IPS-NIHi11 (cell line): Measurements from ENCODE around the gene MEIS2.
"Not testable (repeated sequence)": the region's sequence is repeated elsewhere in the genome, so short reads cannot be mapped to it uniquely, and the experiment has no call there.

Experiments used
- DNase-seq: peaks from one replicate; pipeline ENCODE4 v3.0.0; 2012; ENCODE audit warnings: mixed read lengths, low spot score

MEIS2 gene

DNA sequence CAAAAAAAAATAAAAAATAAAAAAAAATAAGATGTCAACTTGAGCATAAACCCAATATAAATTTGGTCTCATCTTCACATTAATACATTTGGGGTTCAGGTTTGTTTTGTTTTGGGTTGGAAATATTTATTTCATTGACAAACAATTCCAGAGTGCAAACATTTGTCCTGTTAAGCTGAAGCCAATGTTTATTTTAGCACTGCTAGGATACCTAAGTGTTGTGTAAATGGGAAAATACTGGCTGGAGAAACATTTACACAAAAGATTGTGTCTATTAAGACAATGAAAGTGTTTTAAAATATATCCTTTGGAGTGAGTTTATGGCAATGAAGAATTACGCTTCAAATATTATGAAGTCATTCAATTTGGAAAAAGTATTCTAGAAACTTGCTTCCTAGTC lies 91.1 kb downstream of the MEIS2 start:
- no peak for DNase-seq

DNA sequence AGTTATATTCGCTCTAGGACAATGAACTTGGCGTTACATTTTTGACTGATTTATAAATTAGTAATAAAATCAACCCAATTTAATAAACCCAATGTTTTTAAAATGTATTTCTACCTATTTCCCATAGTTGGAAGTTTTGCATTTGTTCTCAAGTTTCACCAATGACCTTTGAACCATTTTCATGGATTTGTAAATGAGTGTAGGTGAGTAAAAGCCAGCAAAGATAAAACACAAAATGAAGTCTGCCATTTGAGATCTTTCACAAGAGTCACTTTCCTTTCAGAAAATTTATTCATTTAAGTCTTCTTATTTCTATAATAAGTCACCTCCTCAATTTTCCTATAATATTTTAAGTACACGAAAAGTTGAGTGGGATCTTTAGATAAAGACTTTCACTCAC lies 92.1 kb downstream of the MEIS2 start:
- no peak for DNase-seq

DNA sequence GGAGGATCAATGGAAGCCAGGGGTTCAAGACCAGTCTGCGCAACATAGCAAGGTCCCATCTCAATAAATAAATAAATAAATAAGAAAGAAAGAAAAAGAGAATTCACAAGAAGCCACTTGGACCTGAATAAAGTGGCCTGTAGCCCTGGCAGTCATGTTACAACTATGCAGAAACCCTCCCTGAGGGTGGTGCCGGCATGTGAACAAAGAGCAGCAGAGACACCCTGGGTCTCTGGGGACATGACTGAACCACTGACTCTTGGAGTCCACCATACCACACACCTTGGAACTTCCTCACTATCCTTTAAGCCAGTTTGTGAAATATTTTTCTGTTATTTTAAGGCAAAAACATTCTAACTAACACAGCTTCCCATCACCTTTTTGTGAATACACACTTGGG lies 93.0 kb downstream of the MEIS2 start:
- no peak for DNase-seq

DNA sequence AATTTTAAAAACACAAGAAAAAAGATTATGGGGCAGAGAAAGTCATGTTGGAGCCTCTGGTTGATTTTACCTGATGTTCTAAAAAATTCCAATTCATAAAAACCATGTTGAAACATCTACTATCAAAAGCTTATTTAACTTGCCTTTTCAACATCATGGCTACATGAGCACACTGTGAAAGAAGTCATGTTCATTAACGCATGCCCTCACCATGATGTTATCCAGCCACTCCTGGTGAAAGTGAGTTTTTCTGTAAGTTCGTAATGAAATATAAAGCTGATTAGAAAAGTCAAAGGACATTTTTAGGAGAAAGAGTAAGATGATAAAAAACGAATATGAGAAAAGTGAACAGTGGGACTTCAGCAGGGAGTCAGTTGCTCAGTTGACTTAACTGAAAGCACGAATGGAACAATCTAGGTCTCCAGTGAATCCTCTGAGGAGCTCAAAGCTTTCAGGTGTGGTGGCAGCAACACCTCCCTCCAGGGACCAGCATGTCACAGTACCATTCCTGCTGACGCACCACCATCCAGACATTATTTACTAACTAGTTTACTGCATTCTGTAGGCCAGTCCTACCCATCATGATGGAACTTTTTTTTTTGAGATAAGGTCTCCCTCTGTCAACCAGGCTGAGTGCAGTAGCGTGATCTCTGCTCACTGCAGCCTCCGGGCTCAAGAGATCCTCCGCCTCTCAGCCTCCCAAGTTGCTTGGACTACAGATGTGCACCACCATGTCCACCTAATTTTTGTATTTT lies 95.2 kb downstream of the MEIS2 start:
- no peak for DNase-seq

DNA sequence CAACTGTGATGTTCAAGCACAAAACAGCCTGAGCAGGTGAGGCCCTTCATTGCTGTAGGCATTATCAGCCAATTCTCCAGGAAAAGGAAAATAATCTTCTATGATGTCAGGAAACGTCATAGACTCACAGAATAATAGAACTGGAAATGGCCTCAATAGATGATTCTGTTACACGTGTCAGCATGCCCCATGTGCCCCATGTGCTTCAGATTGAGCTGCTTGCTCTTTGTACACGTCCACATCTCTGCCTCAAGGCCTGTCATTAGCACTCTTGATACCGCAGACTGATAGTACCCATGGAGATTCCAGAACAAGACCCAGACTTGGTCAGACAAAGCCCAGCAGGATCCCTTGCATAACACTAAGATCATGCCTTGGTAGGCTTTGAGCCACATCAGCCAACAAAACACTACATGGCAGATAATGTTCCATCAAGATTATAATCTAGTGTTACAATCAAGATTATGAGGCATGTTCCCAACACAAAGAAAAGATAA lies 95.9 kb downstream of the MEIS2 start:
- no peak for DNase-seq

DNA sequence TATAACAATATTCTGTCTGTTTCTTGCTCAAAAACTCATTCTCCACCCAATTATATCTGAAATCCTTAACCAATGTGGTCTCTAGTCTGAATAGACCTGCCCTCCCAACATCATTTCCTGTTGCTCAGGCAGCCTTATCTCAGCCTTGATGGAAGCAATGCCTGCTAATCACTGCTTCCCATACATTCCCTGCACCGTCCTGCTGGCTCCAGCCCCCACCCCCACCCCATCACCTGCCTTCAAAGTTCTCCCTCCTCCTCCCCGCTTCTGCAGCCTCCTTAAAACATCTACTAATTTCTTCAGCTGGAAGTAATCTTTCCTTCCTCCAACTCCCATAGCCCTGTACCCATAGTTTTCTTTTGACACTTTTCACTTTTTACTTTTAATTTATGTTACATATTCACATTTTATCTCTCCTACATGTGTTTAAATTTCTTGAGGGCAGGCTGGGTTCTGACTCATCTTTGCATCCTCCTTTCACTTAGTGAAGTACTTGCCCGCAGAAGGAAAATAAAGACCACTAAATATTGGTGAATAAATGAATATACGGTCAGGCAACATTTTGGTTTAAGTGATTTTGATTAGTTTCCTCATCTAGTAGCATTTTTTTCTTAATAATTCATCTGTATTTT lies 98.2 kb downstream of the MEIS2 start:
- DNase-seq, result peak; percentile 27

DNA sequence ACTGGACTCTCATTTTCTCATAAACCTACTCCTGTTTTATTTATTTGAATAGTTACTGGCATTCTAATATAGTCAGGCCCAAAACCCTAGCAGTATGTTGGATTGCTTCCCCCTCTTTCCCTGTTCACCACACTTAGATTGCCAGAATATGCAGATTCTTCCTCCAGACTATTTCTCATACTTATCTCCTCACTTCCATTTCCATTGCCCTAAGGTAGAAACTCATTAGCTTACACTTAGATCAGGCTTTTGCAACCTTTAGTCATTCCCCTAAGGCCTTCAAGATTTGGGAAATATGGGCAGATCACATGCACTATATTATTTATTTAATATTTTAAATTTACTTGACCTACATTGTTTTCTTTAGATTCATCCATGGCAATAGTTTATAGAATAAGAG lies 98.9 kb downstream of the MEIS2 start:
- no peak for DNase-seq

DNA sequence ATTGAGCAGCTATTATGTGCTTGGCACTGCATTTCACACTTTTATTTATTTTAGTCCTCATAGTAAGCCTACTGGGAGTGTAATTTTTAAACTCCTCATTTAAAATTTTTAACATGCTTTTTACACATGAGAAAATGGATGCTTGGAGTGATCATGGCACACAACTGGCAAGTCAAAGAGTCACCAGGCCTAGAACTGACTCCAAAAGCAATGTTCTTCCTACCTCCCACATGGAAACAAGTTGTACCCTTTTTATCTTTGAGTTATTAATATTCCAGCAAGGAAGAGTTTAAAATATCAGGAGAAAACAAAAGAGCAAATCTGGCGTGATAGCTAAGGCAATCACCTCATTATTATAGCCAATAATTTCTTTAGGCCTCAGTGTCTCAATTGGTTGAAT lies 100.6 kb downstream of the MEIS2 start:
- no peak for DNase-seq

DNA sequence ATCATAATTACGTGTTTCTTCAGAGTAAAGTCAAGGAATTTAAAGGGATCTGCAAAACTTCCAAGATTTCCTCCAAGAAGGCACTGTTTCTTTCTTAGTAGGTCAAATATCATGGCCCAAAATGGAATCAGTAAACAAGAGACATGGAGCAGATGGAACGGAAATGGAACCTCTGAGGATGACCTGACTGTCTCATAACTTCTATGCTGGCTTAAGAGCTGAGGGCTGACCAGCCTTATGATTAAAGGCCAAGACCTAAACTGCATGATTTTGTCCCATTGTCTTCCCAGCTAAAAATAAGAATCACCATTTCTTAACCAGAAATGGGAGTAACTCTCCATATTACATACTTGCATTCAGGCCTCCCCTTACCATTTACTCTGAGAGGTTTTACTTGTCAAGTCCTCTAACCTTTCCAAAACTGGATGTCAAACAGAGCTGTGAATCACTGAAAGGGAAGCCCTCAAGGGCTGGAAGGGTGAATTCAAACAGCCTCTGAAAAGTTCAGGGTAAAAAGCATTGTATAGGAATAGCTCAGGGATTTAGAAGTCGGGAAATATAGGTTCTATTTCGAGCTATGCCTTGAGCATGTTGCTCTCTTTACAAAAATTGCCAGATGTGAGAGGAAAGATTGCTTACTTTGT lies 103.7 kb downstream of the MEIS2 start:
- no peak for DNase-seq

DNA sequence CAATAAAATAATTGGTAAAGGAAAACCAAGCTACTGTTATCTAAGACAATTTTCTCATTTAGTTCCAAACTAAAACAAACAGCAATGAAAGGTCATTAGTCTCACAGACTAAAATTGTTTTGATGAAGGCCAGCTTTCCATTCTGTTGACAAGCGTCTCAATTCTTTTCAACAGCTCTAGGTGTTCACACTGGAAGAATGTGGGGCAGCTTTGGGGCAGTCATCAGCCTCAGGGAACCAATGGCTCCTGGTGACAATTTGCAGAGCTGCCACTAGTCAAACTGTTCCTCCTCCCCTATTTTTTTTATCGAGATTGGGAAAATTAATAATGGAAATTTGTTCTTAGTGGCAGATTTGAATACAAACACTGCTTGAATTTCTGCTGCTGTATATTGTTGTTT lies 104.2 kb downstream of the MEIS2 start:
- no peak for DNase-seq

DNA sequence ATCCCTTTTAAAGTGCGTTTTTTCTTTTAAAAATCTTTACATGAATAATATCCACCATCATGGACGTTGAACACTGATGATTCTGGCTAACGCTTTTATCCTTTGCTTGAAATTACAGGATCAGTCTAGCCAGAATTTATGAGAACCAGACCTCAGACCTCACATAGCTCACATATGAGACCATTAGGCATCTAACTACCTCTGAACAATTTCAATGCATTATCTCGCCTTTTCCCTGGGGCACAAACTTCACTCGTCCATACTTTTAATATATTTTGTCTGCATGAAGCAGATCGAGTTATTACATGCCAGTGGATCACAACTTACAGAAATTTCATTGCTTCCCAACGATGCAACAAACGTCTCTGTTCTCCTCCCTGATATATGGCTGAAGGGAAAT lies 105.6 kb downstream of the MEIS2 start:
- no peak for DNase-seq

DNA sequence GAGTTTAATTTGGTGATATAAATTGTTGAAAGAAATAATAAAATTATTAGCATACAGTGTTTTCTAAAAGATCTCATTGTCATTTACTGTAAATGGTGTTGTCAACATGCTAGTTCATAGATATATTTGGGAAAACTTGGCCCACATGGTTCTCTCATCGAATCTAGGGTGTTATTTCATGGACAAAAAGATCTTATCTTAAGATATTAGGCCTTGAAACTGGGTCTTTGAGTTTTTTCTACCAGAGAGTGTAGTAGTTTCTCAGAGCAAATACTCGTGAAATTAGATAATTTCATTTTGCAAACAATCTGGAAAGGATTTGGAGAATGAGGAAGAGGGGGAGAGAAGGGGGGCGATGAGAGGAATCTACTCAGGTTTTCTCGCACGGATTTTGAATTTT lies 107.9 kb downstream of the MEIS2 start:
- no peak for DNase-seq

DNA sequence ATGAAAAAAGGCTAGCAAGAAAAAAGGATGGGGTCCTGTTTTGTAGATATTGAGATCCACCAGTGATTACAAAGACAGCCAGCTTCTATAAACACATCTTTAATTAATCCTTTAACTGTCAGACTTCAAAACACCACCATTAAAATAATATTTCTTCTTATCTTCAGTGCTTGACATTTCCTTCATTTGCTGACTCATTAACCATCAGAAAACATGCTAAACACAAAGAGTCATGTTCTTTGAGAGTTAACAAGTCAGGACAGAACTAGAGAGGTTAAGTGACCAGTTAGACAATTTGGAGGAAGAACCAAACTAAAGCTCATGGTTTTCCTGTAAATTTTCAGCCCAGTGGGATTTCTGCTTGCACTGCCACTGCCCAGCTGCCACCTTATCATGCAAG lies 111.4 kb downstream of the MEIS2 start:
- no peak for DNase-seq

DNA sequence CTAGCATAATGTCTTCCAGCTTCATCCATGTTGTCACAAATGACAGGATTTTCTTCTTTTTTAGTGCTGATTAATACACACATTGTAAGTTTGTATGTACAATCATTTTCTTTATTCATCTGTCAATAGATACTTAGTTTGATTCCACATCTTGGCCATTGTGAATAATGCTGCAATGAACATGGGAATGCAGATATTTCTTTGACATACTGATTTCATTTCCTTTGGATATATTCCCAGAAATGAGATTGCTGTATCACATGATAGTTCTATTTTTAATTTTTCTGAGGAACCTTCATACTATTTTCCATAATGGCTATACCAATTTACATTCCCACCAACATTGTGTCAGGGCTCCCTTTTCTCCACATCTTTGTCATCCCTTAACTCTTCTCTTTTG lies 117.9 kb downstream of the MEIS2 start:
- no peak for DNase-seq

DNA sequence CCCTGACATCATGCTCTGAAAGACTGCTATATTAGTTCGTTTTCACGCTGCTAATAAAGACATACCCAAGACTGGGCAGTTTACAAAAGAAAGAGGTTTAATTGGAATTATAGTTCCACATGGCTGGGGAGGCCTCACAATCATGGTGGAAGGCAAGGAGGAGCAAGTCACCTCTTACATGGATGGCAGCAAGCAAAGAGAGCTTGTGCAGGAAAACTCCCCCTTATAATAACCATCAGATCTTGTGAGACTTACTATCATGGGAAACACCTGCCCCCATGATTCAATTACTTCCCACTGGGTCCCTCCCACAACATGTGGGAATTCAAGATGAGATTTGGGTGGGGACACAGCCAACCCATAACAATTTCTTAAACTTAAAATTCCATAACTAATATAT lies 120.1 kb downstream of the MEIS2 start:
- not testable (repeated sequence) for DNase-seq

DNA sequence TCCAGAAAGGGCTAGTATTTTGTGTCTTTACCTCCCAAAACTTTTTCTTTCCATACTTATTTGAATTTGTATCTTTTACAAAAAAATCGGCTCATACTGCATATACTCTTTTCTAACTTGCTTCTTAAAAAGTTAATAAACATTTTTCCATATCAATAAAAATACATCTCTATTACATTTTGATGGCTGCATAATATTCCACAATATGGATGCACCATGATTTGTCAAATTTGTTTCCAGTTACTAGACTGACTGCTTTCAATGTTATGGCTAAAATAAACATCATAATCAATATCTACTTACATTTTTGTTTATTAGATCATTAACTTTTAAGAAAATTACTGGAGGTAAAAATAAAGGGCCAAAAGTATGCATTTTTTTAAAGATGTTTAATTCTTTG lies 121.7 kb downstream of the MEIS2 start:
- no peak for DNase-seq

DNA sequence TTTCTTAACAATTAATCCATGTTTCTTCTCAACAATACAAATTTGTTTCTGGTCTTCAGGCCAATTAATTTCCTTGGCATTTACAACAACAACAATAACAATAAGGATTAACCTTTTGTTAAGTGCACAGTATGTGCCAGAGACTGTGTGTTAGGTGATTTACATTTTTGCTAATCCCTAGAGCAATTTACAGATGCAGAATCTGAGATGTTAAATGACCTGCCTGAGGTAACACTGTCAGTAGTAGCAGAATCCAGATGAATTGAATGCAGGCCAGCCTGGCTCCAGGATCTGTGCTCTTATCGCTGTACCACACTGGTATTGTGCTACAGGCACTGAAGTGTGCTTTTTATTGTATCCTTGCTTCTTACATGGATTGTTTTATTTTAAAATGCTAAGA lies 122.2 kb downstream of the MEIS2 start:
- DNase-seq, result no peak

DNA sequence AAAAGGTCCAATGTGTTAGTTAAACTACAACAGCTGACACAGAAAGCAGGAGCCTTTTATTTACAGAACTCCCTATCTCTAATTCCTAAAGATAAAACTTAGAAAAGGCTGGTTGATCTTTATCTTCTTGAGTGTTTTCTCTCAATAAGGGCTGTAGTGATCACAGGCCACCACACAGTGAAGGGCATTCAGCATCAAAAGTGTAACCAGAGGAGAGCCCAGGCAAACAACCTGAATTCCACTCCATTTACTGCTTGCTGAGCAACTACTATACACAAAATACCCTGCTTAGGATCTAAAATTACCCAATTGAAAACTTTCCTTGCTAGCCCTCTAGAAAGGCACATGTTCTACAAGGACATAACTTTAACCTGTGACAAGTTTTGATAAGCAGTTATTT lies 122.7 kb downstream of the MEIS2 start:
- no peak for DNase-seq

DNA sequence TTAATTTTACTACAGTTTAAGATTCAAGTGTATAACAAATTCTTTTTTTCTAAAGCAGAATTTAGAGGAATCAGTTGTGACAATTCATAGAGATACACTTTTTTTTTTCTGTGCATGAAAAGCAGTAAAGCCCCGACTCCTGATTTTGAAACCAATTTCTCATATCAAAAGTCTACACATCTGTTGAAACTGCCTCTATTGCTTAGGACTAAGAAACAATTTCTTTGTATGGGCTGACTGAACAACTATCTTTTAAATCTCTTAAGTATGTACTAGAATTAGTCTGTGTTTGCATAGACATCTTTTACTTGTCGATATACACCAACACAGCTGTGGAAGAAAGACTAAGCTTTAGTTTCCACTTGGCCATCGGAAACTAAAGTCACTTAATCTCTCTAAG lies 127.6 kb downstream of the MEIS2 start:
- DNase-seq, result no peak

DNA sequence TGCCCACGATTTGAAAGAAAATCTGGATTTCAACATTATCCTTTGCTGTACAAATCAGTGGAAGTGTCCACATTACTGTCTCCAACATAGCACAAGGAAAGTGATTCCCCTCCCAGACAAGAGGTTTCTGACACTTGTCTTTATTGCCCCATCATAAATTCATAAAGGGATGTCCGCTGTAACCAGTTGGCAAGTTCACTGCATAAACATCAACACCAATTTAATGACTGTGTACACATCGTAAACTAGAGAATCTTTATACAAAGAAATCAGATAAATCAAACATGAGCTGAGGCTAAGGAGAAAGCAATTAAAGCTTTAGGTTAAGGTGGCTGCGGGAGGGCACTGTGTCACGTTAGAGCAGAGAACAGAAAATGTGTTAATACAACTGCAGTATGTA lies 129.8 kb downstream of the MEIS2 start:
- no peak for DNase-seq

DNA sequence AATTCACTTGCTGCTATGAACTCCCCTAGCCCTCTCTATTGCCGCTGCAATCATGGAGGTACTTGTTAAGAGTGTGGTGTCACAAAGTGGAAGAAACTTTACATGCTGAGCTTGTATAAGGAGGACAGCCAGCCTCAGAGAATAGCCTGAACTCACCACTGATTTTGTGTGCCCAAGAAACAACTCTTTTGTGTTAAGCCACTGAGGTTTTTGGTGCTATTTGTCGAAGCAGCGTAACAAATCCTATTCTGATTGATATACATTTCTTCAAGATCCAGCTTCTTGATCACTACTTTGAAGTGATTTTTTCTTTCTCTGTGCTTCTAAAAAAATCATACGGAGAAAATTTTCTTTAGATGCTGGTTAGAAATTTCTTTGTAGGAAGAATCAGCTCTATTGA lies 132.4 kb downstream of the MEIS2 start:
- DNase-seq, result no peak

DNA sequence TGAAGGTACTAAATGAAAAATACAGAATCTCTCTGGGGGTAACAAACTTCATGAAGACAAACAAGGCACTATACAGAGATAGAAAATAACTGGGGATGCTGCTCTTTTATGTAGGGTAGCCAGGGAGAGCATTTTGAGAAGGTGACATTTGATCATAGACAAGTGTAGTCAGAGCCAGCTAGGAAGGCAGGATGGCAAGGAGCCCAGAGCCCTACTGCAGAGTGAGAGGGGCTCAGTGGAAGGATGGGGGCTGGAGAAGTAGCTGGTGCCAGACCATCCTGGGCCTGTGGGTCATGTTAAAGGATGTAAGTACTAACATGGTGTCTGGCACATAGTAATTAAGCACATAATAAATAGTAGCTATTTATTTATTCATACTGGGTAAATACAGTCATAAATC lies 133.6 kb downstream of the MEIS2 start:
- no peak for DNase-seq

DNA sequence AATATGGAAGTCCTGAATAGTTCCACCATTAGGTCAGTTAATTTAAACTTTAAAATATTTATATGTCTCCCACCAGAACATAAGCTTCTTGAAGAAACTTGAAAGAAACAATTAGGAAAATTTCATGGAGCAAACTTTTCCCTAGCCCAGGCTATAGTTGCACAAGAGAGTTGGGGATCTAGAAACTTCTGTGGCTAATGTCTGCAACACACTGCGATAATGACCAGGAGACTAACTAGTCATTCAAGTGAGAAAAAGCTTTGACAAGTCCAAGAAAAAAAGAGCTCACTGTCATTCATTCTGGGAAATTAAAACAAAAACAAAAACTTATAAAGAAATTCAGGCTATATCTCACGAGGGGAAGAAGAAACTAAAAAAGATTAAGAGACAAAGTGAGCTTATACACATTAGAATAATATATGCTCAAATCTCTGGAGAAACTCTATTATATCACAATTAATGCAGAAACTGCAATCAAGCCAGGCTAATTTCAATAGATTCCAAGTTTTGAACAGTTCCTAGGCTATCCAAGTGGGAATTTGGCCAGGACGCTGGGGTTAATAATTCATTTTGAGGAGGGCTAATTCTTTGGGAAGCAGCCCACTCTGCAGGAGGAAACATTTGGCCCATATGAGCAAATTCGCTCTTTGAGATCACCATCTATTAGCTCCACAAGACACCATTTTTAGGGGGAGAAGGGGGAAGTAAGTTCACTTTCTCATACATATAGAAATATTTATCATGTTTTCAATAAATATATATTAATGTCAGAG lies 134.6 kb downstream of the MEIS2 start:
- DNase-seq, result no peak
